ENCODE measurements around the gene XRN2. TPM values are rescaled to one million over a fixed set of nuclear protein-coding genes. Genes with fewer than 3 reads are reported as not detected.
A peak's percentile ranks its signal among the peaks of the same experiment; 100 is the strongest.

XRN2 gene
- total and polyA plus RNA-seq, 2 of the 13 experiments (the other 11 are each of a cell fraction or from before 2014, with no cell fraction given), result 90.3 to 171 TPM

- TF ChIP-seq MLX (CRISPR knock-in tag; IDR thresholded peaks at IDR 0.05) (no peak; the same call in 1 of the 2 replicates), SOX5 (CRISPR knock-in tag; IDR thresholded peaks at IDR 0.05; ENCODE audit: borderline replicate concordance) (peak; percentile 61; the same call in 1 of the 2 replicates), CBFB (CRISPR knock-in tag; IDR thresholded peaks at IDR 0.05) (no peak), ZBTB1 (CRISPR knock-in tag; IDR thresholded peaks at IDR 0.05; ENCODE audit: borderline replicate concordance) (no peak), FOXP1 (IDR thresholded peaks at IDR 0.05) (no peak), FOXP1 (CRISPR knock-in tag; IDR thresholded peaks at IDR 0.05) (peak; percentile 67; the same call in 1 of the 2 replicates), HMG20B (CRISPR knock-in tag; conservative IDR thresholded peaks at IDR 0.05) (0 out of 2 replicates have a peak, but pooled peaks have one; percentile 43)
Observed at GRCh38 chr20:21280522-21281016, 22.6 kb upstream of the XRN2 start (continued).

DNA sequence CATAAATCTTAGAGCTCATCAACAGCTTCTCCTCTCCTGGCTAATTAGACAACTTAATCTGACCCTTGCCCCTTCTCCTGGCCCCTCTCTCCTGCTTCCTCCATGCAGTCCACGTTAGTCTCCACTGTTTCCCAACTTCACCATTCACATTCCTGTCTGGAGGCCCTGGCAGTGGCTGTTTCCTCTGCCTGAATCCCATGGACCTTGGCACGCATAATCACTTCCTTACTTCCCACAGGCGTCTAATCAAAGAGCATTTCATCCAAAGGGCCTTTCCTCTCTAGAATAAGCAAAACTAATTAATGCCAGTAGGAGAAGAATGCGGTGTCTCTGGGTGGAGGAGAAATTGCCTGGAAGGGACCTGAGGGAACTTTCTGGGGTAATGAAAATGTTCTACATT is 16.4 kb upstream of the XRN2 start:
- ChIA-PET CTCF (ENCODE audit: low intra/inter-chr PET ratio, low total read pairs) (no interaction called here), POLR2A (interaction anchor here (1.3 kb wide), 1 partner anchor 16 kb away, joined by 4 read pairs; the partner anchor contains the start of gene XRN2)
- BruUV-seq (replicated peaks), result no TSS peak
- ATAC-seq, result peak; percentile 79
- 0 out of 2 replicates have a peak, but pooled peaks cover 7% of the 10 kb centered on the region for H3K9me3 ChIP-seq (ENCODE audit: low read length)
- H3K27ac ChIP-seq (ENCODE audit: extremely low read length, insufficient read depth, low read length), result no peak overlapping the region
- H3K4me1 ChIP-seq (ENCODE audit: insufficient read depth, low read length), result peaks cover 28% of the 10 kb centered on the region
- no peak overlapping the region for H3K4me3 ChIP-seq (replicated peaks in 1 of 3; ENCODE audit: insufficient read depth in 1 of 3, low read depth in 2 of 3, low read length in 3 of 3)
- H3K4me2 ChIP-seq (ENCODE audit: low read depth, low read length), result peak overlapping the region; percentile 10; the same call in 1 of the 2 replicates
- 24% methylated on average over 4 of the region's 4 CpGs for WGBS (ENCODE audit: low lambda C conversion rate)
- TF ChIP-seq, protein P1, sequence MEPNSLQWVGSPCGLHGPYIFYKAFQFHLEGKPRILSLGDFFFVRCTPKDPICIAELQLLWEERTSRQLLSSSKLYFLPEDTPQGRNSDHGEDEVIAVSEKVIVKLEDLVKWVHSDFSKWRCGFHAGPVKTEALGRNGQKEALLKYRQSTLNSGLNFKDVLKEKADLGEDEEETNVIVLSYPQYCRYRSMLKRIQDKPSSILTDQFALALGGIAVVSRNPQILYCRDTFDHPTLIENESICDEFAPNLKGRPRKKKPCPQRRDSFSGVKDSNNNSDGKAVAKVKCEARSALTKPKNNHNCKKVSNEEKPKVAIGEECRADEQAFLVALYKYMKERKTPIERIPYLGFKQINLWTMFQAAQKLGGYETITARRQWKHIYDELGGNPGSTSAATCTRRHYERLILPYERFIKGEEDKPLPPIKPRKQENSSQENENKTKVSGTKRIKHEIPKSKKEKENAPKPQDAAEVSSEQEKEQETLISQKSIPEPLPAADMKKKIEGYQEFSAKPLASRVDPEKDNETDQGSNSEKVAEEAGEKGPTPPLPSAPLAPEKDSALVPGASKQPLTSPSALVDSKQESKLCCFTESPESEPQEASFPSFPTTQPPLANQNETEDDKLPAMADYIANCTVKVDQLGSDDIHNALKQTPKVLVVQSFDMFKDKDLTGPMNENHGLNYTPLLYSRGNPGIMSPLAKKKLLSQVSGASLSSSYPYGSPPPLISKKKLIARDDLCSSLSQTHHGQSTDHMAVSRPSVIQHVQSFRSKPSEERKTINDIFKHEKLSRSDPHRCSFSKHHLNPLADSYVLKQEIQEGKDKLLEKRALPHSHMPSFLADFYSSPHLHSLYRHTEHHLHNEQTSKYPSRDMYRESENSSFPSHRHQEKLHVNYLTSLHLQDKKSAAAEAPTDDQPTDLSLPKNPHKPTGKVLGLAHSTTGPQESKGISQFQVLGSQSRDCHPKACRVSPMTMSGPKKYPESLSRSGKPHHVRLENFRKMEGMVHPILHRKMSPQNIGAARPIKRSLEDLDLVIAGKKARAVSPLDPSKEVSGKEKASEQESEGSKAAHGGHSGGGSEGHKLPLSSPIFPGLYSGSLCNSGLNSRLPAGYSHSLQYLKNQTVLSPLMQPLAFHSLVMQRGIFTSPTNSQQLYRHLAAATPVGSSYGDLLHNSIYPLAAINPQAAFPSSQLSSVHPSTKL (CRISPR knock-in tag; IDR thresholded peaks at IDR 0.05), result 0 out of 2 replicates have a peak, but pooled peaks have one; percentile 11
- TF ChIP-seq ZNF20 (CRISPR knock-in tag; IDR thresholded peaks at IDR 0.05), result no peak
- no peak for TF ChIP-seq DNMT1 (CRISPR knock-in tag; IDR thresholded peaks at IDR 0.05)
- peak; percentile 81 for TF ChIP-seq TEAD3 (CRISPR knock-in tag; optimal IDR thresholded peaks at IDR 0.05; ENCODE audit: borderline replicate concordance)
- 0 out of 2 replicates have a peak, but pooled peaks have one; percentile 50 for TF ChIP-seq ZNF292 (CRISPR knock-in tag; IDR thresholded peaks at IDR 0.05; ENCODE audit: borderline replicate concordance, low read depth)
- TF ChIP-seq MEF2D (CRISPR knock-in tag; IDR thresholded peaks at IDR 0.05), result 0 out of 2 replicates have a peak, but pooled peaks have one; percentile 27
- TF ChIP-seq ZNF205 (CRISPR knock-in tag; IDR thresholded peaks at IDR 0.05), result no peak
- intact Hi-C loops (cut with micrococcal nuclease; ENCODE audit: unreplicated experiment) (no loop called here), in situ Hi-C loops (cut with HindIII; ENCODE audit: extremely low pct_ligation_motif_present, low pct_unique_long_range_greater_than_20kb) (no loop called here)
- no peaks in the 10 kb centered on the region for H3K27me3 ChIP-seq (ENCODE audit: control insufficient read depth in 1 of 2, insufficient read depth in 2 of 2, low read length in 2 of 2)
- H3K9ac ChIP-seq (ENCODE audit: insufficient read depth, low read depth, low read length), result no peak overlapping the region
- no peak for FAIRE-seq
- H3K79me2 ChIP-seq (ENCODE audit: insufficient read depth, low read length), result no peaks in the 10 kb centered on the region
- no peaks in the 10 kb centered on the region for H4K20me1 ChIP-seq (ENCODE audit: insufficient read depth, low read length)
- no peaks in the 10 kb centered on the region for H3K36me3 ChIP-seq (replicated peaks in 1 of 2; ENCODE audit: control insufficient read depth in 1 of 2, insufficient read depth in 2 of 2, low read length in 2 of 2)
- H2AFZ ChIP-seq (ENCODE audit: low read length), result no peak overlapping the region
- peak; percentile 51 for DNase-seq (ENCODE audit: low spot score)

Data from HepG2 (cell line).